HG02970 (cell line): ENCODE measurements around the gene ARFGEF3.
"Not testable (repeated sequence)": the region's sequence is repeated elsewhere in the genome, so short reads cannot be mapped to it uniquely, and the experiment has no call there.

Source experiments
- ATAC-seq: cut with Tn5 transposase; IDR thresholded peaks from one replicate; pipeline ENCODE4 v1.9.1; 2021; ENCODE audit warnings: mild to moderate bottlenecking, moderate library complexity, moderate number of reproducible peaks; ENCODE audit not compliant: unreplicated experiment, low FRiP score

The ARFGEF3 gene

GRCh38 chr6:138334963-138335362 lies 173.2 kb downstream of the ARFGEF3 start:
- ATAC-seq = no peak

- ATAC-seq = no peak
Observed at GRCh38 chr6:138336221-138336620, 174.5 kb downstream of the ARFGEF3 start.

- no peak for ATAC-seq
Observed at GRCh38 chr6:138337076-138337475, 175.3 kb downstream of the ARFGEF3 start.

- ATAC-seq = no peak
Observed at GRCh38 chr6:138339024-138339423, 177.3 kb downstream of the ARFGEF3 start.

DNA sequence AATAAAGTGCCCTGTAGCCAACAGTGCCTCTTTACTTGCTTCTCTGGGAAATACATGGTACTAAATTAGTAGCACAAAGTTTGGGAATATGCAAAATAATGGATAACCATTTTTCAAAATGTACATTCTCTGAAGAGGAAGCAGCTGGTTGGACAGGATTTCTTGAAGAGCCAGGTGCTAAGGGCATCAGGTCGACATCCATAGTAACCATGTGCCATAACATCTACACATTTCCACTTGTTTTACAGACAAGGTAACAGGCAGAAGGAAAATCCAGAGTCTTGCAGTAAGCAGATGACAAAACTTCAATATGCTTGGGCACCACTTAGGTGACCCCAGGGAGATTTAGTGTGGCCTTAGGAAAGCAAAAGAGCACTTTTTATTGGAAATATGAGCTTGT lies 179.4 kb downstream of the ARFGEF3 start:
- ATAC-seq = no peak

DNA sequence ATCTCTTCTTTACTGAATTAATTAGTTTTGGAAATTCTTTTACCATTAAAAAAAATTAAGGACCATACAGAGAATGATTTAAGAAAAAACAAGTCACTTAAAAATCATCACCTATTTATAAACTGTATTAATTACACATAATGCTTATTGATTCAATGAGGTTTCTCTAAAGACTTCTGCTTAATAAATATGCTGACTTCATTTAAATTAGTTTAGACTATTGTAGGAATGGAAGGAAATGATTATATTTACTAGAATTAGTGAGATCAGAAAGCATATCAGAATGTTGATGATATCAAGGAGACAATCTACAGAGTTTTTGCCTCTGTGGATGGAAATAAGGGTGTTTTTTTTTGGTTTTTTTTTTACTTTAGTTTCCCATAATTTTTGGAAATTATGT lies 181.4 kb downstream of the ARFGEF3 start:
- ATAC-seq = no peak

DNA sequence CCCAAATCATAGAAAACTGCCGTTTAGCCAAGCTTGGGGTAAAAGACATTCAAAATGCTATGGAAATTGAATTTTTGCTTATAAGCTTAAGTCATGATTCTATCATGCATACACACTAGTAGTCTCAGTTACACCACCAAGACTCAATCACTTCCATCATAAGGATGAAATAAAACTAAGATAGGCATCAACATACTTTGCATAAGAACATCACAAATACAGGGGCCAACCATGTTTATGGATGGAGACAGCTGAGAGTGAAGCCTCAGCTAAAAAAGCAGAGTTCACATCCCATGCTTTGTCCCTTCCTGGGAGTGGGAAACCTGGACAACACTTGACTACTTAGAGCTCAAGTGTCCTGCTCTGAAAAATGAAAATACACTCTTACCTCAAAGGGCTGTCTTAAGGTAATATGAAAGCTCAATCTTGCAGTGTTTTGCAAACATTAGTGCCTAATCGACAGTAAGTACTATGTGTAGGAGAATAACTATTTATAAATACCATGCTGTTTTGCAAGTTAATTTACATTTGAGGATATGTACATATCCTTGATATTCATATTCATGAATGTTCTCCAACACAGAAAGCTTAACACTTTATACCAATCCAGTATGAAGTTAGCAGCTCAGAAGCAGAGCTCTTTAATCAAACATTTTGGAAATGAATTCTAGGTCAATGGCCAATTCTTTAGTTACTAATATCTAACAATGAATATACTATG lies 184.0 kb downstream of the ARFGEF3 start:
- no peak for ATAC-seq

DNA sequence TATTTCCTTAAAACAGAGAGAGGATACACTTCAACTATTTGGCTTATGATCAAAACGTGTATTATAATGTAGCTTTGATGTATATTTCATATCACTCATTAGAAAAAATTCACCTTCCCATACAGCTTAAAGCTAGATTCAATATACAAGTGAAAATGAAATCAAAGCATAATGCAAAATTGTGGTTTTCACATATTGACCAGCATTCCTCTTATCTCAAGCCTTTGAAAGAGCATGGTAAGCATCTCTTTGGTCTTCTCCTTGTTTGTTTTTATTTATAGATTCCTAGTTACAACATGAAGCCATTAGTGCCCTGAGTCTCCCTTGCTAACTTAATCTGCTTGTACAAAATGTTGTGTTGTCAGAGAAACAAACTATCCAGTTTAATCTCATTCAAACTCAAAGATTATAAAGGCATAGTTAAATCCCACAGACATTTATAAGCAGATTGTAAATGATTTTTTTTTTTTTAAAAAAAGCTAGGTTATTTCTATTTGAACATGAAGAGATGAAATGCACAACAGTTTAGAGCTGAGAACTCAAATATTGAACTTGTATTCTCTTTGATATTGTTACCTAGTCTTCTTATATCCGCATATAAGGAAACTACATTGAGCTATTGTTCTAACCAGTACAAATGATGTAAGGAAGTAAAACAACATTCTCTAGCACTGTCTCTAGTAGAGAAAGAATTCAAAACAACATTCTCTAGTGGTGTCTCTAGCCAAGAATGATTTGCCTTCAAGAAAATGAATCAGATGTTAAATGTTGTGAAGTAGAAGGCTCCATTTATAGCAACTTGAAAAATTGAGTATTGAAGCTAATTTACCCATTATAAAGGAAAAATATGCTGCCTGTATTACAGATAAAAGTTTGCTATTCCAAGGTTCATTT lies 184.8 kb downstream of the ARFGEF3 start:
- ATAC-seq = no peak

- ATAC-seq = no peak
Observed at GRCh38 chr6:138347864-138348263, 186.1 kb downstream of the ARFGEF3 start.

- no peak for ATAC-seq
Observed at GRCh38 chr6:138349891-138350290, 188.2 kb downstream of the ARFGEF3 start.

- ATAC-seq = no peak
Observed at GRCh38 chr6:138357928-138358327, 196.2 kb downstream of the ARFGEF3 start.

DNA sequence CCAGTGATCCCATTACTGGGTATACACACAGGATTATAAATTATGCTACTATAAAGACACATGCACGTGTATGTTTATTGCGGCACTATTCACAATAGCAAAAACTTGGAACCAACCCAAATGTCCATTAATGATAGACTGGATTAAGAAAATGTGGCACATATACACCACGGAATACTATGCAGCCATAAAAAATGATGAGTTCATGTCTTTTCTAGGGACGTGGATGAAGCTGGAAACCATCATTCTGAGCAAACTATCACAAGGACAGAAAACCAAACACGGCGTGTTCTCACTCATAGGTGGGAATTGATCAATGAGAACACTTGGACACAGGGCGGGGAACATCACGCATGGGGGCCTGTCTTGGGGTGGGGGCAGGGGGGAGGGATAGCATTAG lies 206.9 kb downstream of the ARFGEF3 start:
- not testable (repeated sequence) for ATAC-seq

- ATAC-seq = no peak
Observed at GRCh38 chr6:138370631-138371451, 209.1 kb downstream of the ARFGEF3 start.

DNA sequence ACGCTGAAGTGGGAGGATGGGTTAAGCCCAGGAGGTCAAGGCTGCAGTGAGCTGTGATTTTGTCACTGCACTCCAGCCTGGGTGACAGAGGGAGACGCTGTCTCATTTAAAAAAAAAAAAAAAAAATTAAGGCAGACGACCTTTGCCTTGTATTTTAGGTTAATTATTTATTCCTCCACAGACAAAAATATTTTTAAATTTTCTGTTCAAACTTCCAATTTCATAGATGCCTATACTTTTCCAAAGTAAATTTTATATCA lies 209.6 kb downstream of the ARFGEF3 start:
- no peak for ATAC-seq

GRCh38 chr6:138371720-138372119 lies 210.0 kb downstream of the ARFGEF3 start:
- no peak for ATAC-seq

GRCh38 chr6:138372711-138373463 lies 211.1 kb downstream of the ARFGEF3 start:
- no peak for ATAC-seq

DNA sequence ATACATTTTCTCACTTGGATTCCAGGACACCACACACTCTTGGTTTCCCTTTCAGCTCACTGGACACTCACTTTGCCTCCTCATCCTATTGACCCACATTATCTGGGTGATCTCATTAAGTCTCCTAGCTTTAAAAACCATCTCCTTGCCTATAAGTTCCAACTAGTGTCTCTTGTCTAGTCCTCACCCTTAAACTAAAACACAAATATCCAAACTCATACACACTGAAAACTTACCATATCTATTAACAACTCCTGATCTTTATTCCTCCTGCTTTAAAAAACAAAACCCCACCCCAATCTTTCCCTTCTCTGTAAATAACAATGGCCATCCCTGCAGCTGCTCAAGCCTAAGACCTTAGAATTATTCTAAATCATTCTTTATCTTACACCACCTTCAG lies 212.5 kb downstream of the ARFGEF3 start:
- ATAC-seq = no peak

DNA sequence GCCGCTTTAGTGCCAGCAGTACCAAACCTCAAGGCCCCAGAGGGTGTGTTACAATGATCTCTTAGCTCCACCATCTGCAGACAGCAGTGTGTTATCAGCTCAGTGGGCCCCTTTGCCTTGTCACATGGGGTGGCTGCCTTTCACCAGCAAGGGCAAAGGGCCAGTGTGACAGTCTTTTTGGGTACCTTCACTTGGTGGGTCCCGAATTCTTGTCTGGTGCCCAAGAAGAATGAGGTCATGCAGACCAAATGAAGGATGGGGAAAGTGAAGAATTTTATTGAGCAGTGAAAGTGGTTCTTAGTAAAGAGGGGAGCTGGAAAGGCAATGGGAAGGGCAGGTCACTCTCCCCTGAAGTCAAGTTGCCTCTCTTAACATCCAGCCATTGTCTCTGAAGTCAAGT lies 213.1 kb downstream of the ARFGEF3 start:
- no peak for ATAC-seq

- ATAC-seq = no peak
Observed at GRCh38 chr6:138377042-138377441, 215.3 kb downstream of the ARFGEF3 start.

GRCh38 chr6:138377844-138378243 lies 216.1 kb downstream of the ARFGEF3 start, which contains the start of gene SMIM28:
TSS of gene SMIM28 (plus strand) at chr6:138377905. CDS start at chr6:138378073, 168 bp downstream.
- ATAC-seq = no peak
